Neural cell (in vitro differentiated cells): ENCODE measurements around the gene DNAJC28.

Source experiments
- CTCF ChIP-seq: fragments of 450-650 bp; IDR thresholded peaks from 2 replicates; pipeline ENCODE4 v1.5.1; 2014; ENCODE audit warnings: antibody characterized with exemption, mild to moderate bottlenecking, moderate library complexity; ENCODE audit not compliant: poor library complexity, severe bottlenecking
- EP300 ChIP-seq: fragments of 450-650 bp; conservative IDR thresholded peaks from 2 replicates; pipeline ENCODE4 v1.6.1; 2014; ENCODE audit warnings: antibody characterized with exemption, mild to moderate bottlenecking, moderate library complexity; ENCODE audit not compliant: poor library complexity, severe bottlenecking
- EZH2 ChIP-seq: fragments of 200-600, 300-800 bp; shearing (Covaris generic), sonication (generic); IDR thresholded peaks from 2 replicates; pipeline ENCODE4 v1.6.1; 2014; ENCODE audit warnings: antibody characterized with exemption, low read length, borderline replicate concordance, mild to moderate bottlenecking; ENCODE audit not compliant: insufficient read depth, poor library complexity, severe bottlenecking
- MXI1 ChIP-seq: fragments of 450-650 bp; conservative IDR thresholded peaks from 2 replicates; pipeline ENCODE4 v1.6.1; 2014; ENCODE audit warnings: antibody characterized with exemption, mild to moderate bottlenecking; ENCODE audit not compliant: poor library complexity, severe bottlenecking
- POLR2AphosphoS5 ChIP-seq: IDR thresholded peaks from 2 replicates; pipeline ENCODE4 v1.6.1; 2012
- RAD21 ChIP-seq: fragments of 450-650 bp; conservative IDR thresholded peaks from 2 replicates; pipeline ENCODE4 v1.6.1; 2014; ENCODE audit warnings: antibody characterized with exemption, mild to moderate bottlenecking, moderate library complexity
- SMC3 ChIP-seq: fragments of 450-650 bp; conservative IDR thresholded peaks from 2 replicates; pipeline ENCODE4 v1.6.1; 2014; ENCODE audit warnings: antibody characterized with exemption, mild to moderate bottlenecking, moderate library complexity; ENCODE audit not compliant: poor library complexity
- TAF1 ChIP-seq: IDR thresholded peaks from 2 replicates; pipeline ENCODE4 v1.6.1; 2012; ENCODE audit warnings: low read depth
- TF ChIP-seq, protein P1 (sequence below): IDR thresholded peaks from 2 replicates; pipeline ENCODE4 v1.6.1; 2012; ENCODE audit warnings: borderline replicate concordance

DNA sequence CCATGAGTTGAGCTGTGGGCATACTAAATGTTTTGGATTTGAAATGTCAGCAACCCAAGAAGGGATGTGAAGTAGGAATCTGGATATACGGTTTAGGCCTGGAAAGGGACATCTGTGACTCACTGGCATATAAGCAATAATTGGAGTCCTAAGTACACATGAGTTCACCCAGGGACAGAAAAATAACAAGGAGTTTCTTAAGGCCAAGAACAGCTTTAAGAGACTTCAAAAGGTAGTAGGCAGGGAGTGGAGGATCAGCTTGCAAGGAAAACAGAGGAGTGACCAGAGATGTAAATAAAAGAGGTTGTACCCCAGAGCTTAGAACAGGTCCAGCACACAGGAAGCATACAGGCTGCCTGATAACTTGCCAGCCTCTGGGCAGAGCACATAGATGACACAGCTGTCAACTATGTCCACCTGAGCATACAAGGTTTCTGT lies 39.9 kb downstream of the DNAJC28 start:
- TF ChIP-seq CTCF (no peak), EZH2 (no peak), SMC3 (no peak), RAD21 (no peak), MXI1 (no peak), POLR2AphosphoS5 (no peak), EP300 (no peak), TAF1 (no peak)
- TF ChIP-seq, protein P1, sequence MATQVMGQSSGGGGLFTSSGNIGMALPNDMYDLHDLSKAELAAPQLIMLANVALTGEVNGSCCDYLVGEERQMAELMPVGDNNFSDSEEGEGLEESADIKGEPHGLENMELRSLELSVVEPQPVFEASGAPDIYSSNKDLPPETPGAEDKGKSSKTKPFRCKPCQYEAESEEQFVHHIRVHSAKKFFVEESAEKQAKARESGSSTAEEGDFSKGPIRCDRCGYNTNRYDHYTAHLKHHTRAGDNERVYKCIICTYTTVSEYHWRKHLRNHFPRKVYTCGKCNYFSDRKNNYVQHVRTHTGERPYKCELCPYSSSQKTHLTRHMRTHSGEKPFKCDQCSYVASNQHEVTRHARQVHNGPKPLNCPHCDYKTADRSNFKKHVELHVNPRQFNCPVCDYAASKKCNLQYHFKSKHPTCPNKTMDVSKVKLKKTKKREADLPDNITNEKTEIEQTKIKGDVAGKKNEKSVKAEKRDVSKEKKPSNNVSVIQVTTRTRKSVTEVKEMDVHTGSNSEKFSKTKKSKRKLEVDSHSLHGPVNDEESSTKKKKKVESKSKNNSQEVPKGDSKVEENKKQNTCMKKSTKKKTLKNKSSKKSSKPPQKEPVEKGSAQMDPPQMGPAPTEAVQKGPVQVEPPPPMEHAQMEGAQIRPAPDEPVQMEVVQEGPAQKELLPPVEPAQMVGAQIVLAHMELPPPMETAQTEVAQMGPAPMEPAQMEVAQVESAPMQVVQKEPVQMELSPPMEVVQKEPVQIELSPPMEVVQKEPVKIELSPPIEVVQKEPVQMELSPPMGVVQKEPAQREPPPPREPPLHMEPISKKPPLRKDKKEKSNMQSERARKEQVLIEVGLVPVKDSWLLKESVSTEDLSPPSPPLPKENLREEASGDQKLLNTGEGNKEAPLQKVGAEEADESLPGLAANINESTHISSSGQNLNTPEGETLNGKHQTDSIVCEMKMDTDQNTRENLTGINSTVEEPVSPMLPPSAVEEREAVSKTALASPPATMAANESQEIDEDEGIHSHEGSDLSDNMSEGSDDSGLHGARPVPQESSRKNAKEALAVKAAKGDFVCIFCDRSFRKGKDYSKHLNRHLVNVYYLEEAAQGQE = no peak
